Fibroblast of lung (primary cell): ENCODE measurements around the gene KIF4A. TPM values are rescaled to one million over a fixed set of nuclear protein-coding genes. Genes with fewer than 3 reads are reported as not detected.

Experiments
- DNase-seq, 2 donors: peaks; one replicate each; pipeline versions ENCODE4 v3.0.0 to v3.0.0-alpha.2; 2010; ENCODE audit warnings: low read depth in 2 of 2
- H2AFZ ChIP-seq: 2 replicates; pipeline ENCODE4 v1.5.1; 2012; ENCODE audit warnings: low read length, control low read depth, inconsistent platforms
- H3K27ac ChIP-seq: 2 replicates; pipeline ENCODE4 v1.5.1; 2011; ENCODE audit warnings: low read length, control low read depth; ENCODE audit not compliant: insufficient read depth
- H3K27me3 ChIP-seq: 2 replicates; pipeline ENCODE4 v1.5.1; 2011; ENCODE audit warnings: mild to moderate bottlenecking, low read length; ENCODE audit not compliant: control insufficient read depth, insufficient read depth
- H3K36me3 ChIP-seq: 2 replicates; pipeline ENCODE4 v1.5.1; 2011; ENCODE audit warnings: low read length; ENCODE audit not compliant: control insufficient read depth, insufficient read depth
- H3K4me1 ChIP-seq: 2 replicates; pipeline ENCODE4 v1.5.1; 2011; ENCODE audit warnings: low read length; ENCODE audit not compliant: control insufficient read depth, insufficient read depth; ENCODE audit errors: extremely low read depth
- H3K4me2 ChIP-seq: 2 replicates; pipeline ENCODE4 v1.5.1; 2011; ENCODE audit warnings: low read length, control low read depth; ENCODE audit not compliant: insufficient read depth; ENCODE audit errors: extremely low read depth
- H3K4me3 ChIP-seq, 4 experiments: fragments of 200-600 bp in 1 of 4; sonication (generic) in 1 of 4; replicated peaks in 1 of 4; 2 replicates each; pipeline ENCODE4 v1.5.1; 2011 to 2016; ENCODE audit warnings: low read length in 4 of 4, low read depth in 3 of 4, mild to moderate bottlenecking in 3 of 4, control low read depth in 2 of 4, inconsistent platforms in 1 of 4, mixed read lengths in 1 of 4; ENCODE audit not compliant: insufficient read depth in 1 of 4; ENCODE audit errors: control extremely low read depth in 1 of 4
- H3K79me2 ChIP-seq: 2 replicates; pipeline ENCODE4 v1.5.1; 2012; ENCODE audit warnings: mild to moderate bottlenecking, low read length, inconsistent platforms; ENCODE audit not compliant: control insufficient read depth, insufficient read depth
- H3K9ac ChIP-seq: 2 replicates; pipeline ENCODE4 v1.5.1; 2011; ENCODE audit warnings: mild to moderate bottlenecking, low read length, control low read depth; ENCODE audit not compliant: insufficient read depth
- H3K9me3 ChIP-seq: 2 replicates; pipeline ENCODE4 v1.5.1; 2012; ENCODE audit warnings: low read depth, low read length; ENCODE audit not compliant: control insufficient read depth, insufficient read depth
- H4K20me1 ChIP-seq: 2 replicates; pipeline ENCODE4 v1.5.1; 2011; ENCODE audit warnings: low read length; ENCODE audit not compliant: control insufficient read depth, insufficient read depth; ENCODE audit errors: extremely low read depth
- CTCF ChIP-seq, 2 donors: IDR thresholded peaks in 1 of 2; conservative IDR thresholded peaks in 1 of 2; 1 replicate in 1 of 2; 2 replicates in 1 of 2; pipeline ENCODE4 v1.5.1; 2011 to 2012; ENCODE audit warnings: low read length in 2 of 2, control low read depth in 1 of 2, inconsistent platforms in 1 of 2, low read depth in 1 of 2, mild to moderate bottlenecking in 1 of 2
- EZH2 ChIP-seq: IDR thresholded peaks from 2 replicates; pipeline ENCODE4 v1.5.1; 2012; ENCODE audit warnings: low read length, control low read depth, mild to moderate bottlenecking; ENCODE audit errors: missing control alignments
- polyA plus RNA-seq, 2 donors: library from polyadenylated mRNA; depleted of rRNA in 1 of 2; stranded (reverse) in 1 of 2; unstranded in 1 of 2; fragments of >200 nt; gene quantifications; 2 replicates each; pipeline ENCODE4 v1.2.1, GENCODE V29; 2011 to 2012; ENCODE audit warnings: missing spikeins in 1 of 2
- total RNA-seq: library from RNA; depleted of rRNA; stranded (reverse); fragments of >200 nt; gene quantifications from 2 replicates; pipeline ENCODE4 v1.2.1, GENCODE V29; 2014

KIF4A gene
- total and polyA plus RNA-seq, 2 donors (not counting 1 experiment from before 2014, with no cell fraction given), result 5.6 to 7.1 TPM

- H3K4me2 ChIP-seq, result no peak overlapping the region
- H3K79me2 ChIP-seq, result no peaks in the 10 kb centered on the region
- H3K36me3 ChIP-seq, result no peaks in the 10 kb centered on the region
- no peak for DNase-seq
- no peaks in the 10 kb centered on the region for H3K27me3 ChIP-seq
- no peak overlapping the region for H3K9ac ChIP-seq
- no peak overlapping the region for H3K4me3 ChIP-seq
- H3K27ac ChIP-seq, result no peak overlapping the region
- H3K4me1 ChIP-seq, result no peaks in the 10 kb centered on the region
- H3K9me3 ChIP-seq, result no peaks in the 10 kb centered on the region
- no peak overlapping the region for H2AFZ ChIP-seq
- H4K20me1 ChIP-seq, result no peaks in the 10 kb centered on the region
- no peak for TF ChIP-seq EZH2
- TF ChIP-seq CTCF (conservative IDR thresholded peaks at IDR 0.05 in 1 of 2, IDR thresholded peaks at IDR 0.05 in 1 of 2; ENCODE audit: low read depth in 1 of 2, low read length in 2 of 2), result no peak
Measured at GRCh38 chrX:70437011-70437410, 147.1 kb downstream of the KIF4A start.

GRCh38 chrX:70437921-70438665, 148.2 kb downstream of the KIF4A start:
- Histone ChIP-seq H3K9ac (no peak overlapping the region), H3K36me3 (no peaks in the 10 kb centered on the region), H3K9me3 (no peaks in the 10 kb centered on the region), H2AFZ (no peak overlapping the region), H3K79me2 (no peaks in the 10 kb centered on the region), H3K4me2 (no peak overlapping the region), H4K20me1 (no peaks in the 10 kb centered on the region), H3K27me3 (no peaks in the 10 kb centered on the region), H3K27ac (no peak overlapping the region), H3K4me3 (no peak overlapping the region), H3K4me1 (no peaks in the 10 kb centered on the region)
- TF ChIP-seq CTCF (conservative IDR thresholded peaks at IDR 0.05 in 1 of 2, IDR thresholded peaks at IDR 0.05 in 1 of 2; ENCODE audit: low read depth in 1 of 2, low read length in 2 of 2) (no peak), EZH2 (no peak)
- DNase-seq, result no peak

GRCh38 chrX:70439016-70439415, 149.1 kb downstream of the KIF4A start:
- H3K4me1 ChIP-seq, result no peaks in the 10 kb centered on the region
- TF ChIP-seq EZH2, result no peak
- no peaks in the 10 kb centered on the region for H3K36me3 ChIP-seq
- no peak overlapping the region for H3K4me3 ChIP-seq
- H3K79me2 ChIP-seq, result no peaks in the 10 kb centered on the region
- no peak overlapping the region for H3K4me2 ChIP-seq
- DNase-seq, result peak in 1 of 2 donors; percentile 34
- no peak overlapping the region for H2AFZ ChIP-seq
- H3K9ac ChIP-seq, result no peak overlapping the region
- H3K27ac ChIP-seq, result no peak overlapping the region
- H3K27me3 ChIP-seq, result no peaks in the 10 kb centered on the region
- H3K9me3 ChIP-seq, result no peaks in the 10 kb centered on the region
- no peaks in the 10 kb centered on the region for H4K20me1 ChIP-seq
